ENCODE measurements around the gene CINP. TPM values are rescaled to one million over a fixed set of nuclear protein-coding genes. Genes with fewer than 3 reads are reported as not detected.

Gene CINP
- total and polyA plus RNA-seq, 9 of the 15 experiments (the other 6 are each of a cell fraction or from before 2014, with no cell fraction given) = 36.3 to 63.2 (median 43.7) TPM

DNA sequence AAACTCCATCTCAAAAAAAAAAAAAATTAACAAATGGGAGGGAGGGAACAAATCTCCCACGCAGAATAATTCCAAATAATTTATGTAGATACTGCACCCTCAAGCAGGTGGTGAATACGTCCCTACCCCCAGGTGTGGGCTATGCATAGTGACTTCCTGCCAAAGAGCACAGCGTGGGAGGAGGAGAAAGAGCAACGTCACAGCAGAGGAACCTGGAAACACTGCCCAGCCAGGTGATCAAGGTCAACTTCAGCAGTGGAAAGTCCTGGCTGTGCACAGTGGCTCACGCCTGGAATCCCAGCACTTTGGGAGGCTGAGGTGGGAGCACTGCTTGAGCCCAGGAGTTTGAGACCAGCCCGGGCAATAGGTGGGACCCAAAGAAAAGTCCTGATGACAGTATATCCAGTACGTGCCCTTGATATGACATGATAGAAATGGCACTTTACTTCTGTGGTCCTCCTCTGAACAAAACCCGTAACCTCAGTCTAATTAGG lies 9.5 kb downstream of the CINP start:
- Histone ChIP-seq H3K79me2 (ENCODE audit: control insufficient read depth, insufficient read depth, low read length) (no peaks in the 10 kb centered on the region), H3K4me2 (ENCODE audit: insufficient read depth, low read length) (no peak overlapping the region), H3K9me1 (ENCODE audit: control insufficient read depth, insufficient read depth, low read length) (no peaks in the 10 kb centered on the region), H2AFZ (ENCODE audit: low read depth, low read length) (no peak overlapping the region), H3K4me1 (replicated peaks in 1 of 2; ENCODE audit: control insufficient read depth in 2 of 2, insufficient read depth in 2 of 2, low read length in 2 of 2) (no peaks in the 10 kb centered on the region), H3K9me3 (replicated peaks; ENCODE audit: control insufficient read depth, insufficient read depth, low read depth, low read length) (no peaks in the 10 kb centered on the region), H3K9ac (ENCODE audit: insufficient read depth in 1 of 2, low read depth in 2 of 2, low read length in 2 of 2) (no peak overlapping the region), H3K27ac (ENCODE audit: extremely low read depth, low read depth, low read length) (no peak overlapping the region), H3K36me3 (ENCODE audit: control insufficient read depth, insufficient read depth, low read length) (peaks cover 58% of the 10 kb centered on the region), H3K27me3 (ENCODE audit: control insufficient read depth in 2 of 2, insufficient read depth in 2 of 2, low read length in 2 of 2) (no peaks in the 10 kb centered on the region), H4K20me1 (replicated peaks; ENCODE audit: control insufficient read depth, insufficient read depth, low read length) (no peaks in the 10 kb centered on the region), H3K4me3 (no peak overlapping the region)
- FAIRE-seq = no peak
- 84% methylated on average over 6 of the region's 8 CpGs for WGBS (ENCODE audit: insufficient coverage, low coverage, missing lambda C conversion rate)
- ChIA-PET CTCF (ENCODE audit: low intra/inter-chr PET ratio) (no interaction called here), POLR2A (no interaction called here)
- intact Hi-C loops (cut with micrococcal nuclease) (no loop called here), in situ Hi-C loops (cut with MboI) (no loop called here)
- no peak for DNase-seq (ENCODE audit: extremely low read depth in 1 of 4, low spot score in 3 of 4)
- BruUV-seq (replicated peaks) = no TSS peak
- no peak for ATAC-seq
- TF ChIP-seq ZFX (CRISPR knock-in tag; IDR thresholded peaks at IDR 0.05) = no peak
- TF ChIP-seq SMAD4 (CRISPR knock-in tag; conservative IDR thresholded peaks at IDR 0.05) = no peak
- TF ChIP-seq, protein P1, sequence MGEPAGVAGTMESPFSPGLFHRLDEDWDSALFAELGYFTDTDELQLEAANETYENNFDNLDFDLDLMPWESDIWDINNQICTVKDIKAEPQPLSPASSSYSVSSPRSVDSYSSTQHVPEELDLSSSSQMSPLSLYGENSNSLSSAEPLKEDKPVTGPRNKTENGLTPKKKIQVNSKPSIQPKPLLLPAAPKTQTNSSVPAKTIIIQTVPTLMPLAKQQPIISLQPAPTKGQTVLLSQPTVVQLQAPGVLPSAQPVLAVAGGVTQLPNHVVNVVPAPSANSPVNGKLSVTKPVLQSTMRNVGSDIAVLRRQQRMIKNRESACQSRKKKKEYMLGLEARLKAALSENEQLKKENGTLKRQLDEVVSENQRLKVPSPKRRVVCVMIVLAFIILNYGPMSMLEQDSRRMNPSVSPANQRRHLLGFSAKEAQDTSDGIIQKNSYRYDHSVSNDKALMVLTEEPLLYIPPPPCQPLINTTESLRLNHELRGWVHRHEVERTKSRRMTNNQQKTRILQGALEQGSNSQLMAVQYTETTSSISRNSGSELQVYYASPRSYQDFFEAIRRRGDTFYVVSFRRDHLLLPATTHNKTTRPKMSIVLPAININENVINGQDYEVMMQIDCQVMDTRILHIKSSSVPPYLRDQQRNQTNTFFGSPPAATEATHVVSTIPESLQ (CRISPR knock-in tag; IDR thresholded peaks at IDR 0.05) = no peak
- no peak for TF ChIP-seq TFE3 (CRISPR knock-in tag; IDR thresholded peaks at IDR 0.05)
- TF ChIP-seq PHB2 (IDR thresholded peaks at IDR 0.05; ENCODE audit: low read depth) = no peak
- no peak for TF ChIP-seq HMG20B (CRISPR knock-in tag; IDR thresholded peaks at IDR 0.05)
- TF ChIP-seq BRCA1 (IDR thresholded peaks at IDR 0.05) = no peak
- TF ChIP-seq BRCA1 (CRISPR knock-in tag; IDR thresholded peaks at IDR 0.05) = no peak
- no peak for TF ChIP-seq FOXK1 (CRISPR knock-in tag; IDR thresholded peaks at IDR 0.05; ENCODE audit: borderline replicate concordance)
- TF ChIP-seq HMBOX1 (IDR thresholded peaks at IDR 0.05) = no peak
- no peak for TF ChIP-seq NFIC (IDR thresholded peaks at IDR 0.05)
- TF ChIP-seq ZNF174 (CRISPR knock-in tag; IDR thresholded peaks at IDR 0.05) = no peak
- TF ChIP-seq PML (IDR thresholded peaks at IDR 0.05; ENCODE audit: low read length) = no peak
- no peak for TF ChIP-seq EHMT2 (IDR thresholded peaks at IDR 0.05)
- TF ChIP-seq, protein P2, sequence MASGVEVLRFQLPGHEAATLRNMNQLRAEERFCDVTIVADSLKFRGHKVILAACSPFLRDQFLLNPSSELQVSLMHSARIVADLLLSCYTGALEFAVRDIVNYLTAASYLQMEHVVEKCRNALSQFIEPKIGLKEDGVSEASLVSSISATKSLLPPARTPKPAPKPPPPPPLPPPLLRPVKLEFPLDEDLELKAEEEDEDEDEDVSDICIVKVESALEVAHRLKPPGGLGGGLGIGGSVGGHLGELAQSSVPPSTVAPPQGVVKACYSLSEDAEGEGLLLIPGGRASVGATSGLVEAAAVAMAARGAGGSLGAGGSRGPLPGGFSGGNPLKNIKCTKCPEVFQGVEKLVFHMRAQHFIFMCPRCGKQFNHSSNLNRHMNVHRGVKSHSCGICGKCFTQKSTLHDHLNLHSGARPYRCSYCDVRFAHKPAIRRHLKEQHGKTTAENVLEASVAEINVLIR (CRISPR knock-in tag; IDR thresholded peaks at IDR 0.05) = no peak
- TF ChIP-seq NR0B1 (IDR thresholded peaks at IDR 0.05; ENCODE audit: partially characterized antibody) = no peak
- TF ChIP-seq ZNF23 (CRISPR knock-in tag; IDR thresholded peaks at IDR 0.05) = no peak
- no peak for TF ChIP-seq MYC (IDR thresholded peaks at IDR 0.05; ENCODE audit: low read depth, low read length)
- no peak for TF ChIP-seq MYC (CRISPR knock-in tag; IDR thresholded peaks at IDR 0.05; ENCODE audit: borderline replicate concordance, low read depth)
